GM19025 (cell line): ENCODE data around the gene NKD1.
"Not testable (repeated sequence)": the region's sequence is repeated elsewhere in the genome, so short reads cannot be mapped to it uniquely, and the experiment has no call there.

ENCODE experiments used
- ATAC-seq: cut with Tn5 transposase; IDR thresholded peaks from one replicate; pipeline ENCODE4 v1.9.1; 2021; ENCODE audit warnings: mild to moderate bottlenecking, low read depth, moderate library complexity; ENCODE audit not compliant: unreplicated experiment

Gene NKD1

GRCh38 chr16:50576403-50577113, 28.4 kb downstream of the NKD1 start:
- no peak for ATAC-seq

GRCh38 chr16:50578137-50578536, 29.9 kb downstream of the NKD1 start:
- no peak for ATAC-seq

DNA sequence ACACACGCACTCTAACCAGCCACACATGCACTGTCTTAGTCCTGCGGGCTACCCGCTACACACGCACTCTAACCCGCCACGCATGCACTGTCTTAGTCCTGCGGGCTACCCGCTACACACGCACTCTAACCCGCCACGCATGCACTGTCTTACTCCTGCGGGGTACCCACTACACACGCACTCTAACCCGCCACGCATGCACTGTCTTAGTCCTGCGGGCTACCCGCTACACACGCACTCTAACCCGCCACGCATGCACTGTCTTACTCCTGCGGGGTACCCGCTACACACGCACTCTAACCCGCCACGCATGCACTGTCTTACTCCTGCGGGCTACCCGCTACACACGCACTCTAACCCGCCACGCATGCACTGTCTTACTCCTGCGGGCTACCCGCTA, 31.2 kb downstream of the NKD1 start:
- not testable (repeated sequence) for ATAC-seq

DNA sequence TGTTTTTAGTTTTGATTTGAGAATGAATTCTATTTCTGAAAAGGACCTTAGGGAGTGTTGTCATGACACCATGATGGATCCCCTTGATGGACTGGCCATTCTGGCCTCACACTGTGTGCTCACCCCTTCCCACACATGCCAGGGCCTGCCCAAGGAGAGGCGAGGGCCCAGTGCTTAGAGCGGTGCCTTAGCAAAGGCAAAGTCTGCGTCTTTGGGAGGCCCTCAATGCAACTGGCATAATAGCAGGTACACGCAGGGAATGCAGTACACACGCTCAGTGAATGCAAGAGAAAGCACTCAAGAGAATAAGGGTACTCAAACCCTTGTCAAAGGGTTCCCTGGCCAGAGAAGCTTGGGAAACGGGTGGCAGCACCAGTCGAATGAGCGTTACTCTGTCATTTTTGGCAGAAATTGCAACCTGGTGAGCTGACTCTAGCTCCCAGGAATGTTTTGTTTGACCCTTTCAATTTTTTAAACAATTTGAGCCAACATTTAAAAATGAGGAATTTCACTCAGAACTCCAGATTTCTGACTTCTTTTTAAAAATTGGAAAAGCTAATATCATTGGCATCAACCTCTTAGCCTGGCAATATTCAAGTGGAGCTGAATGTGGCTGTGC, 32.1 kb downstream of the NKD1 start:
- no peak for ATAC-seq

- no peak for ATAC-seq
These were observed 33.6 kb downstream of the NKD1 start for GRCh38 chr16:50581845-50582244.

DNA sequence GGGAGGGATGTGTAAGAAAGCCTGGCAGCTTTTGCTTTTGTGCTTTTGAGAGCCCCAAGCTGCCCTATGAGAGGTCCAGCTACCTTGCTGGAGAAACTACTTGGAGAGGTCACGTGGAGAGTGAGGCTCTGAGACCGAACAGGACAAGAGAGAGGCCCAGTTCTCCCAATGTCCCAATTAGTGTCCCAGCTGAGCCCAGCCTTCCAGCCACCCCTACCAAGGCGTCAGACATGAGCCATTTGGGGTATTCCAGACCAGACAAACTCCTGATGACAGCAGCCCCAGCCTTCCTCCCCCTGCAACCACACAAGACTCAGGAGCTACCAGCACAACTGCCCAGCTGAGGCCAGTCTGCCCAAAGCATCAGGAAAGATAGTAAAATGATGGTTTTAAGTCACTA, 35.0 kb downstream of the NKD1 start:
- no peak for ATAC-seq

DNA sequence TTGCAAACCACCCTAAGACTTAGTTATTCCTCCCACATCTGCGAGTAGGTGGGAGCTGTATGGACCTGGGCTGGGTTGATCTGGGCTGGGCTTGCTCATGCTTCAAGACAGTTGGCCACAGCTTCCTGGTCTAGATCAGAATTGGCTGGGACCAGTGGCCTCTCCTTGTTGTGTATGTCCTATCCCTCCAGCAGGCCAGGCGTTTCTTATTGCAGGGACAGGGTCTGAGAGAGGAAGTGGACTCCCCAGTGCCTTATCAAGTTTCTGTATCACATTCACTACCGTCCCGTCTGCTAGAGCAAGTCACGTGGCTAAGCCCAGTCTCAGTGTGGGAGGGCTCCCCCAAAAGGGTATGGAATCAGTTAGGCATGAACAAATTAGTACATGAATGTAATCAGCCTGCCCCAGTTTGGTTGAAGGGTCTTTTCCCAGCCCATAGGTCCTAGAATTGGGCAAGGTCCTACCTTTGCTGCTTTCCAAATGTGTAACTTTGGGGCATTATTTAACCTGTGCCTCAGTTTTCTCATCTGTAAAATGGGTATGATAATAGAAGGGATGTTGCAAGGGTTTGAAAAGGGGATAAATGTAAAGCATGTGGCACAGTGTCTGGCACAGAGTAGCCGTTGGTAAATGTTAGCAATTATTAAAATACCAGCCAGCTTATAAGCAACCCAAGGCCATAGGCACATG, 36.0 kb downstream of the NKD1 start:
- ATAC-seq: no peak

GRCh38 chr16:50585331-50585776, 37.2 kb downstream of the NKD1 start:
- ATAC-seq: no peak

GRCh38 chr16:50587543-50587942, 39.3 kb downstream of the NKD1 start:
- ATAC-seq: no peak

DNA sequence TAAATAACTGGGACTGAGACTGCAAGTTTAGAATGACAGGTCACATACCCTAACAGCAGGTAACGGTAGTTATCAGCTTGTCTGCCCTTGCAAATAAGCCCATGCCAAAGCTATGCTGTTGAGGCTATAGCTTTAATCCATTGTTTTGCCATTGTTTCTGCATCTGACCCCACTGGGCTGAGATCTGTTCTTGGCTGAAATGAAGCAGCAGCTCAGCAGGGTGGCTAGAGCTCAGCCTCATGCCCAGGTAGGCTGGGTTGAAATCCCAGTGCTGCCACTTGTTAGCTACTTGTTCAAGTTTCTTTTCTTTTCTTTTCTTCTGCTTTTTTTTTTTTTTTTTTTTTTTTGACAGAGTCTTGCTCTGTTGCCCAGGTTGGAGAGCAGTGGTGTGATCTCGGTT, 40.1 kb downstream of the NKD1 start:
- no peak for ATAC-seq

GRCh38 chr16:50591209-50591608, 43.0 kb downstream of the NKD1 start:
- ATAC-seq: no peak

GRCh38 chr16:50591800-50592771, 43.9 kb downstream of the NKD1 start:
- ATAC-seq: no peak

DNA sequence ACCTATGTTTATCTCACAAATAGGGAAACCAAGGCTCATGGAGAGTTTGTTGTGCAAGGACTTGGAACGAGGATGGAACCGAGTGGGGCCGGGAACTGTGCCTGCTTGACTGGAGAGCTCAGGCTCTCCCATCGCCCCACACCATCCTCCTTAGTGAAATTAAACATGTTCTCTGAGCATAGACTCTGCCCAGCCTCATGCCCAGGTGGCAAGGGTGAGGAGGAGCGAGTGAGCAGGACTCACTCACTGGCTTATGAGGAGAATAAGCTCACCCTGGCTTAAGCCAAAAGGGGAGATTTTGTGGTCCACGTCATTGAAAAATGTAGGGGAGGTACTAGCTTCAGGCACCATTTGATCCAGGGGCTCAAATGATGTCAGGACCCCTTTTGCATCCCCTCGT, 44.8 kb downstream of the NKD1 start:
- ATAC-seq: no peak

- no peak for ATAC-seq
These were observed 45.4 kb downstream of the NKD1 start for GRCh38 chr16:50593410-50594150.

DNA sequence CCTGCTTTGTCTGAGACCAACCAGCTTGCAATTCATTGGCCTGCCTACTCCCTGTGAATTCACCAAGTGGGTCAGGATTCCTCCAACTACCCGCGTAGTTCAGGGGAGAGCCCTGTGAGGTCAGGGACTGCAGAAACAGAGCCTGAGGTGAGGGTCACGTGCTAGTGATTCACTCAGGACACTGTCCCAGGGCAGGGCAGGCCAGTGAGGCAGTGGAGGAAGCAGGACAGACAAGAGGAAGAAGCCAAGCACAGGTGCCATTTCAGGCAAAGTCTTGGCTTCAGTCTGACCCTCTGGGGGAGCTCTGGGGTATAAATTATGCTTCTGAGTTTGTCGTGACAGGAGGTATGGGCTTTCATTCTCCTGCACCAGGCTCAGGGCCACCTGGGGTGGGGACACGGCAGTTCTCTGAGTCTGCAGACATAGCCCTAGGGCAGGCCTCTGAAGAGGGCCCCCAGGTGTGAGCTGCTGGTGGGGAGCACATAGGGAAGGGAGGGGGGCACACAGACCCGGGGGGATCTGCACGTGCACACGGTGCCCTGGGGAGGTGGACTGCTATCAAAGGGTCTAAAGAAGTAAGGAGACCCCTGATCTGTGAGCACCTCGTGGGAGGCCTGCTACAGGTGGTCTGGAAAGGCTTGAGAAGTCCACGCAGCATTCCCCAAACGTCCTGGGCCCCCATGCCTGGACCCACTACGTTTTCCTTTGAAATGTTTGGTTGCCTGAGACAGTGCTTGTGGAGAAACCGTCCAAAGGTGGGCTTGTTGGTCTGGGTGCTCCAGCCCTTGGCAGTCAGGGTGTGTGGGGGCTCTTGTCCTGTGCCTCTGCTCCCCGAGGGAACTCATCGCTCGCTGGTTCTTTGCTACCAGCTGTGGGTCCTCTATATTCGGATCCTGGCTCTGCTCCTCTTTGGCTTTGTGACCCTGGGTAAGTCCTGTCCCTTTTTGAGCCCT, 46.4 kb downstream of the NKD1 start:
- no peak for ATAC-seq

GRCh38 chr16:50595859-50596258, 47.7 kb downstream of the NKD1 start:
- ATAC-seq: no peak

DNA sequence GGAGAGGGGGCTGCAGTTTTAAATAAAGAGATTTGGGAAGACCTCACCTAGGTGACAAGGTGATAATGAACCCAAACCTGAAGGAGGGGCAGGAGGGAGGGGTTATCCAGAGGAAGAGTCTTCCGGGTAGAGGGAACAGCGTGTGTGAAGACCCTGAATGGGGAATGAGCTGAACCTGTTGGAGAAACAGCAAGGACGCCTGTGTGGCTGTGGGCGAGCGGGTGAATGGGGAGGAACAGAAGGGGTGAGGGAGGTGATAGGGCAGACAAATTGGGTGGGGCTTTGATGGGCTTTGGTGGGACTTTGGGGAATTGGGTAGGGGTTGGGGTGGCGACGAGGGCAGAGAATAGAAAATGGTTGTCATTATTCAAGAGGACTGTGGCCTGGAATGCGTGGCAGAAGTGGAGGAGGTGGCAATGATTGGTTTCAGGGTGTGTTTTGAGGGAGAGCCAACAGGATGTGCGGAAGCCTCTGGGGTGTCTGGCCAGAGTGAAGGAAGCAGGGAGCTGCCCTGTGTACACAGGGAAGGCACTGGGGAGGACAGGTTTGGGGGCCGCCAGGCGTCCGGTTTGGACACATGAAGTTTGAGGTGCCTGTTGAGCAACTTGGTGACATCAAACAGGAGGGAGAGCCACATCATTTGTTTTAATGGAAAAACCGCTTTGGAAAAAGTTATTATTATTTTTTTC, 48.7 kb downstream of the NKD1 start:
- ATAC-seq: no peak

DNA sequence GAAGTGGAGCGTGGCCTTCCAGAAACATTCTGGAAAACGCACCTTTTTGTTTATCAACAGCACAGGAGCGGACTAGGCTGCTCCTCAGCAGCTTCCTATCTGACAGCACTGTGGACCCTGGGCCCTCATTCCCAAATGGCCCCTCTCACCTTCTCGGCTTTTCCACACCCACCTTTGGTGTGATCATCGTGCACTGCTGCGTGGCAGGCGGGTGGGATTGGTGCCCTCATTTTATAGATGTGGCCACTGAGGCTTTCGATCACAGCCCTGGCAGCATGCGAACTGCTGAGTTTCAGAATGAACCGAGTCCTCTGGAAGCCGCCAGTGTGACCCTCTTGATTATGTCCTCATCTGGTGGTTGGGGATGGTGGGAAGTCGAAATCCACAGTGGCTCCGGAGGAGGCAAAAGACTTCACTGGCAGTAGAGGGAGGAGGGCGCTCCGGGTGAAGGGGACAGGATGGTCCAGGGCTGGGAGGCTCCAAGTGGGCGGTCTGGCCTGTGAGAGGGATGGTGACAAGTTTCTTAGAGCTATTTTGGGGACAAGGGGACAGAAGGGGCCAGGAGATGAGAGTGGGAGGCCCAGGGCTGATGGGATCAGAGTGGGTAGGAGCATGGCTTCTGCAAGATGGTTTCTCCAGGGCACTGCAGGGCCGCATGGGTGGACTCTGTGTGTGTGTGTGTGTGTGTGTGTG, 49.5 kb downstream of the NKD1 start:
- no peak for ATAC-seq
